COLO668 (cell line): ENCODE measurements around the gene GLRX.
A peak's percentile ranks its signal among the peaks of the same experiment; 100 is the strongest.
"Not testable (repeated sequence)": the region's sequence is repeated elsewhere in the genome, so short reads cannot be mapped to it uniquely, and the experiment has no call there.

Source experiments
- DNase-seq: peaks from one replicate; lab custom pipeline; 2025; ENCODE audit not compliant: unreplicated experiment; lab: John Stamatoyannopoulos, UW

The GLRX gene

DNA sequence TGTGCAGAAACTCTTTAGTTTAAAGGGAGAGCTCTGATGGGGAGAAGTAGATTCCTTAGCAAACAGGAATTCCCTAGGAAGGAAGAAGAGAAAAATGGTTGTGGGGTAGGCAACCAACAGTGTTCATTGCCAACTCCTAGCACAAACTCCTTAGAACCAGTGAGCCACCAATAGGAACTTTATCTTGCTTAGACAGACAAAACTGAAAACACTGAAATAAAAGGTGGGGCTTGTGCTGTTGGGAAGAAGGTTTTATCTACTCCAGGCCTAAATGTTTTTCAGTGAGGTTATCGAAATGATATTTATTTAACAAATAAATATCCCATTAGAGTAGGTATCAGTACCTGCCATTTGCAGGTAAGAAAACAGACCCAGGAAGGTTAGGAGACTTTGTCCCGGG lies 7.7 kb upstream of the GLRX start:
- no peak for DNase-seq

DNA sequence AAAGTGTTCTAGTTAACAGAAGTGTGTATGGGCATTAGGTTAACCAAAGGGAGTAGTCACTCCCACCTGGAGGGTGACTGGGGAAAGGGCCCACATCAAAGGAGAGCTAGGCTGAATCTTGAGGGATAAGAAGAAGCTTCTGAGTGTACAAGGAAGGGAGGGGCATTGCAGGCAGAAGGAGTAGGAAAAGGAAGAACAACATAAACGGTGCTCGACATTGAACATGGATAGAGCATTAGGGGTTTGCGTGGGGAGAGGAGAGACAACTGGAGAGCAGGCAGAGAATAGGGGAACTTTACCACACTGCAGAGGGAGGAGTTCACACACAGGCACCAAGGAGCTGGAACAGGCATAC lies 5.3 kb upstream of the GLRX start:
- DNase-seq = no peak

DNA sequence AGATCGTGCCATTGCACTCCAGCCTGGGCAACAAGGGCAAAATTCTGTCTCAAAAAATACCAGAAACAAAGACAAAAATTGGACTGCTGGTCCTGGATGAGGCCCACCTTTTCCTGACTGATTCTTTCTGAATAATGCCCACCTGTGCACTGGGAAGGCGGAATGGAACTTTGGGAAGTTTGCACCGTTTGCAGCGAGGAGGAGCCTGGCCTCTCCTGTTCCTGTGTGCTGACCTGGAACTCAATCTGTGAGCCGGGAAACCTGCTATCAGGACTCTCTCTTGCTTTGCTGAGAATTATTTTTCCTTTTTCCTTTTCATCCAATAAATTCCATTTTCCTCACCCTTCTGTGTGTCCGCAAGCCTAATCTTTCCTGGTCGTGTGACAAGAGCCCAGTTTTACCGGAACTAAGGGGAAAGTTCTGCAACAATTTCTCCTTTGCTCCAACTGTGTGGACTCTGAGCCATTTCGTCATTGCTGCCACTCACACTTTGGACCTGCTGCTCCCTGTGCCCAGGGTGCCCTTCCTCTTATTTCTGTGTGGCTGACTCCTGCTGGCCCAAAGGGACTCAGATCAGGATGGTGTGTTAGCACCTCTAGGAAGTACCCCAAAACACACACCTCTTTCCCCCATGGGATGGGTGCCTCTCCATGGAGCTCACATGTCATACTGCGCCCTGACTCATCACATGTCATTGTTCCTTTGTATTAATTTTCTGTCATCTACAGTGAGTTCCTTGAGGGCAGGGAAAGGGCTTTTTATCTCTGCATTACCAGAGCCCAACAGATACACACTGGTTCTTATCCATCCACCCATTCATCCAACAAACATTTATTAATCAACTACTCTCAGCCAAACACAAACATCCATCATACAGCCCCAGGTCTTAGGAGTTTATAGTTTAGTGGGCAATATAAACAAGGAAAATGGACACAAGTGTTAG lies 4.7 kb upstream of the GLRX start:
- DNase-seq = no peak

DNA sequence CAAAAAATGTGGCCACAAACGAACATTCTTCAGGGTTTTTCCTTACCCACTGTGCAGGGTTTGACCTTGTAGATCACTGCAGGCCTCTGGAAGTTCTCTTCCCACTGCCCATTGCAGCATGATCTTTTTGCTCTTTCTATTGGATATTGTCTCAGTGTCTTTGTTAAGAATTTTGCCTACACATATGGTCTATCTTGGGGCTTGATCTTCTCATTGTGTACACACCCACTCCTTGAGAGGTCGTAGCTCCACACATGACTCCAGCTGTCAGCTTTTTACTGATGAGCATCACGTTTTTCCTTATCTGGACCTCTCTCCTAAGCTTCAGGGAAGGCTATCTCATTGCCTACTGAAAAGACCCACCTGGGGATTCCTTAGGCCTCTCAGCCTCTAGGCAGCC lies 3.0 kb upstream of the GLRX start:
- no peak for DNase-seq

DNA sequence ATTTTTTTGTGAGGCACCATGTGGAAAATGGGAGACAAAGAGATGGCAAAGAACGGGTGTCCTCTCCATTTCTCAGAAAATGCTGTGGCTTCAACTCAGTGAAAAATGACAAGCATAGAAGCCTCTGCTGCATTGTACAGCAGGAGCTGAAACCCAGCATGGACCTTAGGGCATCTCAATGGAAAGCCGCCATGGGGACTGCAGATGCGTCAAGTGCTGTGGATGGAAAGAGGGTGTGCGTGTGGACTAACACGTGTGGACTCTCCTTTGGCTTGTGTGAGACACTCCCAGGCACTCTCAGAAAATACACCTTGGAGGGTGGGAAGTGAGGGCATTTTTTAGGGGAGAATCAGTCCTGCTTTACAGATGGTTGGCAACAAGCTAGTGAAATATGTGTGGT lies 2.2 kb upstream of the GLRX start:
- DNase-seq = no peak

DNA sequence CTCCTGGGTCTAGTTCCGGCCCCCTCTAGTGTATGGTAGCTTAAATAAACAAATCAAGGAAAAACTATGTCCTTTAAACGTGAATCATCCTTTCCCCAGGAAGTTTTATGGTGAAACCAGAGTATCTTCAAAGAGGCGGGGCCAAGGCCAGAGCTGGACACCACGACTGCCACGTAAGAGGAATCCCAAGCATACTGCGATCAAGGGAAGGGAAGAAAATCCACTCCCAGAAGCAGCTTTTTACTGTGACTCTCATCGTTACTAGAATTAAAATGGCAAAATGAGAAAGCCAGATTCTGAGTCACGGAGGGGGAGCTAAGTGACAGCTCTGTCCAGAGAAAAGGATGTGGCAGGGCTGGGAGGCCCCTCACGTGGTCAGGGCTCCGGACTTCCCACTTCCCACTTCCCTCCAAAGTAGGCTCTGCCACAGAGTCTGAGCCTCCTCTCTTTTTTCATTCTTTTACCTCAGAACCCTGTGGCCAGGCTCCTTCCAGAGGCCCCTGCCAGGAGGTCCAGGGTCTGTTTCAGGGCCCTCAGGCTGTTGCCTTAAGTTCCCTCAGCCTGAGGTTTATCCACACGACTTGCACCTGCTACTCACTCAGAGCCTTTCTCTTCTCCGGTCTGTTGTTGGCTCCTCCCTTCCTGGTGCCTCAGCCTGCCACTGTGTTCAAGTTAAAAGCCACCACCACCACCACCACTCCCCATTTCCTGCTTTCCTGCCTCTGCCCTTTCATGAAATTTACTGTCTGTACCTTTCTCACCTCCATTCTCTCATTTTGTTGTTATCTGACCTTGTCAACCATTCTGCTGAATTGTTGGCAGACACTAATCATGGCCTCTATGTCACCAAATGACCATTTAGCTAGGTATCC lies 1.4 kb upstream of the GLRX start:
- peak; percentile 6 for DNase-seq

DNA sequence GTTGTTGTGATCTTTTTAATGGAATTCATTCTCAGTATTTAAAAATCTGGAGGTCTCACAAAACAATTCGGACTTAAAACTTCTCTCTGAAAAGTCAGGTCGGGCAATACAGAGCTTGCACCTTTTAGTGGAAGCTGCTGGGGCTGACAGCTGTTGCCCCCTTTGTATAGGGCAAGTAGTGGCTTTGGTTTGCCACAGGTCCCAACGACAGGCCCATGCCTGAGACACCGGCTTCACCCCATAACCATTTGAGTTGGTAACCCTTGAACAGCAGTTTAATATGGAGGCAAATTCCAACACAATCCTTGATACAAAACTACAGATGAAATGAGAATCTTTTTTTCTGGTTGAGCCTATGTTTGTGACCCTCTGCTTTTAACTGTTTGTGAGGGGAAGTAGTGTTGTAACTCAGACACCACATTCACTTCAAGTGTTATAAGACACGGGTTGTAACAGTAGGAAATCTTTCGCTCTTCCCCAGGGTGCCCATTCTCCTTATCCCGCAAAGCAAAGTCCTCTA lies 752 bp upstream of the GLRX start:
- DNase-seq = no peak

DNA sequence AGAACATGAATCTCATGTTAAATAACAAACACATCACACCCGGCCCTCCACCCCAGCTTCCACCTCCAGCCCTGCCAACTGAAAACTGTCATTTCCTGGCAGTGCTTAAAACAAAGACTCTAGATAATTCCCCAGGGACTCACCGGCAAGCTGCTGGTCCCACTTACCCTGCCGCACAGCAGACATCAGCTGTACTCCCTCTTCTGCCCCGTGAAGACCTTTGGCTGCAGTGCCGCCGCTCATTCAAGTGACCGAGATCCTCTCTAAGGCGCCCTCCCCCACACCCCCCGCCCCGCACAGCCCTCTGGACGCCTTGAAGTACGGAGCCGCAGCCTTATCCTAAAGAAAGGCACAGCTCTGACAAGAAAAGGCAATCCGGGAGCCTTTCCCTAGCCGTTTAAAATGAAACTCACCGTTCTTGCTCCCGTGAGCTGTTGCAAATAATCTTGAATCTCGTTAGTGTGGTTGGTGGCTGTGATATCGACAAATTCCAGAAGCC lies 434 bp downstream of the GLRX start:
- peak; percentile 11 for DNase-seq

DNA sequence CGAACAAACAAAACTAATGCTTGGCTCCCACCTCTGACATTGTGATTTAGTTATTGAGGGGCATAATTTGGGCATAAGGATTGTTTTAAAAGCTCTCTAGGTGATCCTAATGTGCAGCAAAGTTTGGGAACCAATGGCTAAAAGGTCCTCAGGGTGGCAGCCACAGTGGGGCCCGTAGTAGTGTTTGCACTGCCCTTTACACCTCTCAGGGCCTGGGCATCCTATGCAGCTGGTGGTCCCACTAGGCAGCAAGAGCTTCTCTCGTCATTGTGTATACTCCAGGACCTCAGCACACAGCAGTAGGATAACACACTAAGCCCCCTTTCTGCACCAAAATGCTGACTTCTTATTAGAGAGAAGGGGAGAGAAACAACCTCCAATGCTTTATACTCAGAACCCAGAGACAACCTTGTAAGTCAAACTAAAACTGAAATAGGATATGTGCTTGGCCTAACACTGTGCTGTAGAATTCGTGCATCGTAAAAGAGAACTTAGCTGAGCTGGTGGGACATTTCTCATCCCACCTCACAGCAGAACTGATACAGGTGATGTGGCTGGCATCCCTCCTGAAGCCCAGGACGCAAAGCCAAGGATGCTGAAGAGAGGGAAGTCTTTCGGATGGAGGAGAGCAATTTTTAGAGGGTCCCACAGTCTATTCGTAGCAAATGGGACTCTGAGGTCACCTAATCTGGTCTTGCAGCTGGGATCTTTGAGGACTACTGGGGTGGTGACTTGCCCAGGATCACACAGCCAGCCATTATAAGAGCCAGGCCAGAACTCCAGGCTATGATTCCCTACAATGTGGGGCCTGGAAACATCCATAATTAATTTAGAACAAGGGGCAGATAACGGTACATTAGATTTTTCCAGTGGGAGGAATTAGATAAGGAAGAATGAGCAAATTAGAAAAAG lies 1.2 kb downstream of the GLRX start:
- DNase-seq = no peak

DNA sequence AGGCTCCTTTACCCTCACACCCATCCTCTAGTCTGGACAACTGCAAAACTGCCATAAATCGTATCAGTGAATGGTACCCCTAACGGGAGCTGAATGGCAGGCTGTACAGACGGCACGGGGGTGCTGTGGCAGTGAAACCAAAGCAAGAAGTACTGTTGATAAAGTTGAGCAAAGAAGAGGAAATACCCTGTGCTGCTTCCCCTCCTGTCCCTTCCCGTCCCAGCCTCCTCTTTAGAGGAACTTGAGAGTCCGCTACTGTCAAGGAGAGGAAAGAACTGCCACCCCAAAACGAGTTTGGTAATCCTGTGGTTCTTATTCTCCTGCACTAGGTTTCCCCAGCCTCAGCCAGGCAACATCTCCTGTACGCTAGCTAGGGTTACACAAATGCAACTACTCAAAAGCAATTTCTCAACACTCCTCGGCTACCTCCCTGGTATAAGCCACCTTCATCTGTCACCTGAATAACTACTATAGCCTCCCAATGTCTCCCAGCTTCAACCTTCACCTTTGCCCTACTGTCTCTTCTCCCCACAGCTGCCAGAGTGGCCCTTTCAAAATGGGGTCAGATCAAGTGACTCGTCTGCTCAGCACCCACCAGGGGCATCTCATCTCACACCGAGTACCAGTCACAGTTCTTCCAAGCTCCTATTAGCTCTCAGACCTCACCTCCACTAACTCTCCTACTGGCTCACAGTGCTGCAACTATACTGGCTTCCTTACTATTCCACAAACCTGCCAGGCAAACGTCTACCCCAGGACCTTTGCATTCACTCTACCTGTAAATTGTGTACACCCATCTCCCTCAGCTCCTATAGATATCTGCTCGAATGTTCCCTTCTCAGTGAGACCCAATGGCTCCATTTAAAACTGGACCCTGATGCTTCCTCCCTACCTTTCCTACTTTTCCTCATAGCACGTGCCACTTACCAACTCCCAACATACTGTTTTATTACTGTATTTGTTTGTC lies 4.1 kb downstream of the GLRX start:
- no peak for DNase-seq

DNA sequence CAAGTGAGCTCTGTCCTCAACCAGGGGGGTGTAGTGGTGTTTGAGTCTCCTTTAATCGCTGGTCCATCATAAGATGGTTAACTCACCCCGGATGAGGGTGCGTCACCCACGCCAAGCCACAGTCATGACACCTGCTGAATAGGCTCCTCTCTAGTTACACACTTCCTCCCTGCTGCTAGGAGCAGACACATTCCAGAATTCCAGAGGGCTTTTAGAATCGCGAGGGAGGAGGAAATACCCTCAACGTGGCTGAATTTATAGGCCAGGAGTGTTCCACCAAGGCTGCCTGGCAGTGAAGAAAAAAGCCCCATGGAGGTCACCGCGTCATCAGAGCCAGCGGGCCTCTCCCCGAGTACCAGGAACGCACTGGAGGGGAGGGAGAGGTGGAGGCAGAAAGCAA lies 5.1 kb downstream of the GLRX start:
- DNase-seq = no peak

DNA sequence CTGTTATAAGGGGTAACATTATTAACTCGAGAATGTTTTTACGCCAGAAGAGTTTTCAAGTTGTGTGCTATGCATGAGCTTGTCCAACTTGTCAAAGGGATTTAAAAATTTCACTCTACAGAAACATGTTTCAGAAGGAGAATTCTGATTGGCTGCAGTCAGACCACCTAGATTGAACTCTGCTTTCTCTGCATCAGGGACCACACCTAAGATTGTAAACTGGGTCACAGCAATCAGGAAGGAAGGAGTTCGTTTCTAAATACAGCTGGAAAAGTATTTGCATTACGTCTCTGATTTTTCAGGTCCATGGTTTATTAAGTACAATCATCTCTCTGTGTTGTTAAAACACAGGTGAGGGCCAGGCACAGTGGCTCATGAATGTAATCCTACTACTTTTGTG lies 5.8 kb downstream of the GLRX start:
- no peak for DNase-seq

DNA sequence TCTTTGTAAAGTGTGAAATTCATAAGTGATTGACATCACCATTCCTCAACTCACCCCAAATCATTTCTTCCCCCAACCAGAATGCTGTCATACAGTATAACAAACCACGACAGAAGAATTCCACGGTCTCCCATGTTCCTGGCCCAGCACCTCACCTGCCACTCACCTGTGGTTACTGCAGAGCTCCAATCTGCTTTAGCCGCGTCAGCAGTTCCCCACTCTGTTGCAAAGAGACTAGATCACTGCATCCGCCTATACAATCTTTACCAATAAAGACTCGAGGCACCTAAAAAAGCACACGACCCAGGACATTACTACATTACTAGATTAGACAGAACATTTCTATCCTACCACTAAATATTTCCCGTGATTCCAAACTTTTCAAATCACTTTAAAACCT lies 6.2 kb downstream of the GLRX start:
- no peak for DNase-seq

DNA sequence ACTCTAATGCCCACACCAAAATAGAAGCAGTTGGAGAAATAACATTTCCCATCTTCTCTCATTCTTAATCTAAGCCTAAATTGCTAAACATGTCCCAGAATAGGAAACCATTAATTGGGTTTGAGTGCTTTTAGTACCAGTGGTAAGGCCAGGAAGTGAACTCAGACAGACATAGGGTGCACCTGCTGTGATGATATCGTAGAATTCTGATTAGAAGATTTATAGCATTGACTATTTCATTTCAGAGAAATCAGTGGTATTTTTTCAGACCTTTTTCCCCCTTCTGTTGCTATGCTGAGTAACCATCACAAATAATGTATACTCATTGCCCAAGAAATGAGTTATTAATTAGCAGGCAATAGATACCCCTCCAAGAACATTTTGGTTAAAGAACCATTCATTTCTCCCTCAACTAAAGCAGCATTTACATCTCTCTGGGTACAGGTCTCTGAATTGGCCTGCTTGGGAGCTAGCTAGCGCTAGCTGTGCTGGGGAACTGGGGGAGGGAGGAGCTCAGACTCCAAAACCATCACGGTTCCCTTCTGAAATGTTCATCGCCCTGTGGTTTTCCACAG lies 7.3 kb downstream of the GLRX start:
- no peak for DNase-seq

DNA sequence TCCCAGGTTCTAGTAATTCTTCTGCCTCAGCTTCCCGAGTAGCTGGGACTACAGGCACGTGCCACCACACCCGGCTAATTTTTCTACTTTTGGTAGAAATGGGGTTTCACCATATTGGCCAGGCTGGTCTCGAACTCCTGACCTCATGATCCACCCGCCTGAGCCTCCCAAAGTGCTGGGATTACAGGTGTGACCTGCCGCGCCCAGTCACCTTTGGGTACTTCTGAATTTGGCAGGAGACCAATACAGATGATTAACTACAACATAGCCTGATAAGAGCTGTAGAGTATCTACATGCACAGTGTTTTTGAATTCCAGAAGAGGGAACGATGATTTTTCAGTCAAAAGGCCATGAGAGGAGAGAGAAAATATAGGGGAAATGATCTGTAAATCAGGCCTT lies 9.5 kb downstream of the GLRX start:
- not testable (repeated sequence) for DNase-seq

DNA sequence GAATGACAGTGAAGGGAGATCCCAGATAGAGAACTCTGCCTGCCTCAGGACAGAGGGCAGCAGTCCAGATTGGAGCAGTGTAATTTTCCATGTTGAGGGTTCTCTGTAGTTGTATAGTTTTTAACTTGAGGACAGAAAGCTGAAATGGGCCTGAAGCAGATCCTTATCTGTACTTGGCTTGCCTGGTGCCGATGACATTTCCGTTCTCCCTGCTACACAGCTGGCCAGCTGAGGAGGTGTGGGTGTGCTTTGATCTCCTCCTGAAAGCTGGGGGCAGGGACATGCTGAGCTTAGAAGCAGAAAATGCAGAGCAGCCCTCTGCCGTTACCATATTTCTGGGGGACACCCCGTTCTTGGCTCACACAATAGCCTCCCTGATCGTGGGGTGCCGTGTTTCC lies 10.5 kb downstream of the GLRX start:
- DNase-seq = no peak

DNA sequence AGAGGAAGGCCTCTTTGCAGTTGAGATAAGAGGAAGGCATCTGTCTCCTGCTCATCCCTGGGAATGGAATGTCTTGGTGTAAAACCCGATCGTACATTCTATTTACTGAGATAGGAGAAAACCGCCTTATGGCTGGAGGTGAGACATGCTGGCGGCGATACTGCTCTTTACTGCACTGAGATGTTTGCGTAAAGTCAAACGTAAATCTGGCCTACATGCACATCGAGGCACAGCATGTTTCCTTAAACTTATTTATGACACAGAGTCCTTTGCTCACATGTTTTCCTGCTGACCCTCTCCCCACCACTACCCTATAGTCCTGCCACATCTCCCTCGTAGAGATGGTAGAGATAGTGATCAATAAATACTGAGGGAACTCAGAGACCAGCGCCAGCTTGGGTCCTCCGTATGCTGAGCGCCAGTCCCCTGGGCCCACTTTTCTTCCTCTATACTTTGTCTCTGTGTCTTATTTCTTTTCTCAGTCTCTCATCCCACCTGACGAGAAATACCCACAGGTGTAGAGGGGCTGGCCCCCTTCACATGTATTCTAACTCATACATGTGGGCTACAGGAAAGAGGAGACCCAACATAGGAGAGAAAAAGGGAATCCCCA lies 11.0 kb downstream of the GLRX start:
- DNase-seq = not testable (repeated sequence)

DNA sequence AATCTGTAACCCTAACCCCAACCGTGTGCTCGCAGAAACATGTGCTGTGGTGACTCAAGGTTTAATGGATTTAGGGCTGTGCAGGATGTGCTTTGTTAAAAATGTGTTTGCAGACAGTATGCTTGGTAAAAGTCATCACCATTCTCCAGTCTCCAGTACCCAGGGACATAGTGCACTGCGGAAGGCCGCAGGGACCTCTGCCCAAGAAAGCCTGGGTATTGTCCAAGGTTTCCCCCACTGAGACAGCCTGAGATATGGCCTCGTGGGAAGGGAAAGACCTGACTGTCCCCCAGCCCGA lies 11.5 kb downstream of the GLRX start:
- DNase-seq = not testable (repeated sequence)
